BLaER1 treated with 17β-estradiol and CSF1 and Interleukin-3, amounts not matched to agents 10 nM and 100 nM (cell line): ENCODE measurements around the gene ABLIM3.

Experiments
- H3K27ac ChIP-seq, 11 experiments: shearing (Covaris generic); formaldehyde crosslinking; 2 replicates each; pipeline ENCODE4 v1.8.1; 2022
- H3K27me3 ChIP-seq, 11 experiments: shearing (Covaris generic); formaldehyde crosslinking; 2 replicates each; pipeline ENCODE4 v1.8.1; 2022
- H3K36me3 ChIP-seq, 11 experiments: shearing (Covaris generic); formaldehyde crosslinking; 2 replicates each; pipeline ENCODE4 v1.8.1; 2022
- H3K4me1 ChIP-seq, 10 experiments: shearing (Covaris generic); formaldehyde crosslinking; 2 replicates each; pipeline ENCODE4 v1.8.1; 2022
- H3K4me2 ChIP-seq, 11 experiments: shearing (Covaris generic); formaldehyde crosslinking; 2 replicates each; pipeline ENCODE4 v1.8.1; 2022
- H3K4me3 ChIP-seq, 10 experiments: shearing (Covaris generic); formaldehyde crosslinking; 2 replicates each; pipeline ENCODE4 v1.8.1; 2022
- H3K9ac ChIP-seq, 11 experiments: shearing (Covaris generic); formaldehyde crosslinking; 2 replicates each; pipeline ENCODE4 v1.8.1; 2022
- H3K9me3 ChIP-seq, 11 experiments: shearing (Covaris generic); formaldehyde crosslinking; replicated peaks in 1 of 11; 2 replicates each; pipeline ENCODE4 v1.8.1; 2022
- H4K20me1 ChIP-seq, 11 experiments: shearing (Covaris generic); formaldehyde crosslinking; 2 replicates each; pipeline ENCODE4 v1.8.1; 2022
- Cebpa-rat ChIP-seq, 11 experiments: shearing (Covaris generic); IDR thresholded peaks; 2 replicates each; pipeline ENCODE4 v1.8.1; 2022

Gene ABLIM3

DNA sequence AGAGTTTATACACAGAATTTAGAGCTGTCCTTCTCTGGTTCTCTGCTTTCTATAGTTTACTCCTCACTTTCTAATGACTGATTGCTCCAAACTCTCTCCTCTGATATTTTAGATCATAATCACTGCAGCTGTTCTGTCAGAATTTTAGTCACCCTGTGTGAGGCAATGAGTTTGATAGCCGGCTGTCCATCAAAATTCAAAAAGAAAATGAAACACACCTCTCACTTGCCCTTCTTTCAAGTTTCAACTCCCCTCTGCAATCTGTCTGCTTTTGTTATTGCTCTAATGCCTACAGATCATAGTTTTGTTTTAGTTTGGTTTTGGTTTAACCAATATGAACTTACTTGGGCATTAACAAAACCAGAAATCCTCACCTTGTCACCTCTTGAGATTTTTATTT is 23.3 kb upstream of the ABLIM3 start:
- Histone ChIP-seq H3K4me2 (no peak overlapping the region), H3K27me3 (no peaks in the 10 kb centered on the region), H3K27ac (no peak overlapping the region), H3K9ac (0 out of 22 replicates have a peak overlapping the region, but pooled peaks of 1 of the 11 experiments have one; percentile 5), H4K20me1 (no peaks in the 10 kb centered on the region), H3K4me3 (no peak overlapping the region), H3K9me3 (no peaks in the 10 kb centered on the region), H3K36me3 (no peaks in the 10 kb centered on the region), H3K4me1 (peaks cover 0 to 7% (median 0%) of the 10 kb centered on the region in 10 experiments; a peak in 1 of 20 replicates)
- no peak for TF ChIP-seq Cebpa-rat (IDR thresholded peaks at IDR 0.05)

- Histone ChIP-seq H3K4me3 (no peak overlapping the region), H3K9ac (no peak overlapping the region), H4K20me1 (no peaks in the 10 kb centered on the region), H3K27ac (no peak overlapping the region), H3K4me2 (no peak overlapping the region), H3K4me1 (peaks cover 0 to 7% (median 0%) of the 10 kb centered on the region in 10 experiments; a peak in 1 of 20 replicates), H3K9me3 (no peaks in the 10 kb centered on the region), H3K36me3 (no peaks in the 10 kb centered on the region), H3K27me3 (no peaks in the 10 kb centered on the region)
- TF ChIP-seq Cebpa-rat (IDR thresholded peaks at IDR 0.05): no peak
These were observed 22.8 kb upstream of the ABLIM3 start for GRCh38 chr5:149118463-149118862.

GRCh38 chr5:149121145-149121544 is 20.1 kb upstream of the ABLIM3 start:
- H3K9ac ChIP-seq: no peak overlapping the region
- no peaks in the 10 kb centered on the region for H3K36me3 ChIP-seq
- no peaks in the 10 kb centered on the region for H3K4me1 ChIP-seq
- no peaks in the 10 kb centered on the region for H3K27me3 ChIP-seq
- H3K9me3 ChIP-seq: no peaks in the 10 kb centered on the region
- no peaks in the 10 kb centered on the region for H4K20me1 ChIP-seq
- no peak for TF ChIP-seq Cebpa-rat (IDR thresholded peaks at IDR 0.05)
- no peak overlapping the region for H3K4me3 ChIP-seq
- H3K27ac ChIP-seq: no peak overlapping the region
- H3K4me2 ChIP-seq: no peak overlapping the region

- Histone ChIP-seq H3K9ac (no peak overlapping the region), H3K36me3 (no peaks in the 10 kb centered on the region), H3K27ac (no peak overlapping the region), H3K4me3 (no peak overlapping the region), H3K9me3 (no peaks in the 10 kb centered on the region), H3K4me2 (no peak overlapping the region), H4K20me1 (no peaks in the 10 kb centered on the region), H3K4me1 (no peaks in the 10 kb centered on the region), H3K27me3 (no peaks in the 10 kb centered on the region)
- TF ChIP-seq Cebpa-rat (IDR thresholded peaks at IDR 0.05): no peak
These were observed 18.1 kb upstream of the ABLIM3 start for GRCh38 chr5:149123211-149123610.

GRCh38 chr5:149125386-149125891 is 15.9 kb upstream of the ABLIM3 start:
- no peak overlapping the region for H3K4me2 ChIP-seq
- H3K27ac ChIP-seq: no peak overlapping the region
- no peak overlapping the region for H3K9ac ChIP-seq

DNA sequence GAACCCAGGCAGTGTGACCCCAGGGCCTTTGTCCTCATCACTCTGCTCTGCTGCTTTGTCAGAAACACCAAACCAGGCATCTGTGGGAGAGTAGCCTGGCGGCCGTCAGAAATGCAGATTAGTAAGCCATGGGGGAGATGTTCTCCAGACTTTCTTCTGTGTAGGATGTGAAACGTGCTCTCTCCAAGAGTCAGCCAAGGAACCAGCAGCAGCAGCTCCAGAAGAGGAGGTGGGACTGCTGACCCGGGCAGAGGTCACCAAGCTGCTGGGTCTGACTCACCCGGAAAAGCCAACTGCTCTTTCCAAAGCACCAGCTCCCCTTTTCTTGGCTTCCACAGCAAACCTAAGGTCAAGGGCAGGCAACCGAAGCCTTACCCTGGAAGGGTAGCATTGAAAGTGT is 14.4 kb upstream of the ABLIM3 start:
- Histone ChIP-seq H3K36me3 (no peaks in the 10 kb centered on the region), H3K27me3 (no peaks in the 10 kb centered on the region), H3K9me3 (no peaks in the 10 kb centered on the region), H3K27ac (no peak overlapping the region), H3K4me1 (peaks cover 0 to 12% (median 0%) of the 10 kb centered on the region in 10 experiments; a peak in 5 of 20 replicates), H3K9ac (no peak overlapping the region), H3K4me2 (no peak overlapping the region), H4K20me1 (no peaks in the 10 kb centered on the region), H3K4me3 (no peak overlapping the region)
- TF ChIP-seq Cebpa-rat (IDR thresholded peaks at IDR 0.05): no peak

More at GRCh38 chr5:149125386-149125891, 15.9 kb upstream of the ABLIM3 start:
- Histone ChIP-seq H3K4me3 (no peak overlapping the region), H3K27me3 (no peaks in the 10 kb centered on the region), H3K9me3 (no peaks in the 10 kb centered on the region), H4K20me1 (no peaks in the 10 kb centered on the region), H3K4me1 (peaks cover 0 to 2% (median 0%) of the 10 kb centered on the region in 10 experiments; a peak in 4 of 20 replicates), H3K36me3 (no peaks in the 10 kb centered on the region)
- TF ChIP-seq Cebpa-rat (IDR thresholded peaks at IDR 0.05): no peak

GRCh38 chr5:149127394-149127955 is 13.8 kb upstream of the ABLIM3 start:
- Histone ChIP-seq H3K36me3 (no peaks in the 10 kb centered on the region), H3K4me2 (no peak overlapping the region), H4K20me1 (no peaks in the 10 kb centered on the region), H3K4me3 (no peak overlapping the region), H3K27me3 (no peaks in the 10 kb centered on the region), H3K9ac (no peak overlapping the region), H3K4me1 (peaks cover 0 to 12% (median 0%) of the 10 kb centered on the region in 10 experiments; a peak in 5 of 20 replicates), H3K27ac (no peak overlapping the region), H3K9me3 (no peaks in the 10 kb centered on the region)
- TF ChIP-seq Cebpa-rat (IDR thresholded peaks at IDR 0.05): no peak

DNA sequence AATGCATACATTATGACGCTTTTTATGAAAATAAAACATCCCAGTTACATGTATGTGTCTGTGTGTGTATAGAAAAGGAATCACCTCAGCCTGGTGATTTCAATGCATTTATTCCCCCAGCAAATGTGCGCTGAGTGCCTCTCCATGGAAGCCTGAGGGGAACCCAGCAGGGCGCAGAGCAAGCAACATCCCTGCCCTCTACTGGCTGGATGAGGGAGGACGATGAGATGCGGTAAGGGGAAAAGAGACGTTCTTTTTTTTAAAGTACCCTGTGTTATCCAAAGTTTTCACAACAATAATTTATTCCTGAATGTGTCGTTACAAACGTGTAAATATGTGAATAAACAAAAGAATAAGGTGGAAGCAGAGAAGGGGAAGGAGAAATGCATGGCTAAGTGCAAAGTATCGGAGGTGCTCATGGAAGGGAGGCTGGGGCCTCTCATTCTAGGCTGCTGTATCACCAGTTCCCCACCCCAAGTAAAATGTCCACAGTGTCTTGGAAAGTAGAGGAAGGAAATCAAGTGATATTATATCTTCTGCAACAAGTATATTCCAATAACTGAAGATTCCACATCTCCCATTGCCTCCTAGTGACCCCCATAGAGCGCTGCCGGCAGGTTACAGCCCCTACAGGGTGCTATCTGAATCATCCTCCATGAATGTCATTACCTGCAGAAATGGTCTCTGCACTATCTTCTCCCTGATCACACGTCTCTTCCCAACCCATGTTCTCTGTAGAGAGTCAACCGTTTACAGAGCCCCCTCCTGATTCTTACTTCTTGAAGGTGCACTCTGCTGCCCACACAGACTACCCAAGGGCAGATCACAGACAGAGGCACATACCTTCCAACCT is 13.0 kb upstream of the ABLIM3 start:
- H3K9ac ChIP-seq: no peak overlapping the region
- H3K4me2 ChIP-seq: no peak overlapping the region
- no peak overlapping the region for H3K4me3 ChIP-seq
- no peaks in the 10 kb centered on the region for H4K20me1 ChIP-seq
- no peaks in the 10 kb centered on the region for H3K36me3 ChIP-seq
- peaks cover 0 to 12% (median 0%) of the 10 kb centered on the region in 10 experiments; a peak in 5 of 20 replicates for H3K4me1 ChIP-seq
- H3K9me3 ChIP-seq: no peaks in the 10 kb centered on the region
- H3K27me3 ChIP-seq: no peaks in the 10 kb centered on the region
- no peak for TF ChIP-seq Cebpa-rat (IDR thresholded peaks at IDR 0.05)
- no peak overlapping the region for H3K27ac ChIP-seq

DNA sequence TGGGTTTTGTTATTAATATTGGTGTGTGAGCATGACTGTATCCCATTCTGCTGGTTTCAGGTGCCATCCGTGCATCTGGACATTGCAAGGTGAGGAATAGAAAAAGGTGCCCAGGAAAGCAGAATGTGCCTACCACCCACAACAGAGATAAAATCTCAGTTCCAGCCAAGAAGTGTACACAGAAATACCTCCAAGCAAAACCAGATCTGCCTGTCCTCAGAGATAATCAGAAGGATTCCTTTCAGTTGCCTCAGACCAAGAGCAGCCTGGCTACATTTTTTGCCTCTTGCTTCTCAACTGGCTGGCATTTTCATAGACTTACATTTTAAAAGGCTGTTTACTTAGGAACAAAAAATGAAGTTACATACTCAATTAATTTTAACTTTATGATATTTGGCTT is 12.1 kb upstream of the ABLIM3 start:
- Histone ChIP-seq H3K36me3 (no peaks in the 10 kb centered on the region), H3K4me3 (no peak overlapping the region), H3K9ac (no peak overlapping the region), H3K4me2 (no peak overlapping the region), H3K27ac (no peak overlapping the region), H3K9me3 (no peaks in the 10 kb centered on the region), H3K27me3 (no peaks in the 10 kb centered on the region), H3K4me1 (peaks cover 0 to 15% (median 0%) of the 10 kb centered on the region in 10 experiments; a peak in 7 of 20 replicates), H4K20me1 (no peaks in the 10 kb centered on the region)
- TF ChIP-seq Cebpa-rat (IDR thresholded peaks at IDR 0.05): no peak
